BJ (cell line): ENCODE measurements around the gene PPM1G. TPM values are rescaled to one million over a fixed set of nuclear protein-coding genes. Genes with fewer than 3 reads are reported as not detected.

ENCODE experiments used
- CTCF ChIA-PET: fragments of 350-600 bp; formaldehyde crosslinking; extraction: SDS; loops from one replicate; lab custom pipeline; 2021; ENCODE audit warnings: antibody characterized with exemption, inconsistent platforms; lab: Yijun Ruan, JAX
- POLR2A ChIA-PET: fragments of 300-600 bp; sonication (Branson Sonifier 250); formaldehyde crosslinking; extraction: SDS; loops from one replicate; lab custom pipeline; 2021; ENCODE audit warnings: antibody characterized with exemption; lab: Charles Lee
- DNase-seq: peaks from one replicate; pipeline ENCODE4 v3.0.0-alpha.2; 2011; ENCODE audit warnings: low read depth
- H3K27me3 ChIP-seq: 2 replicates; pipeline ENCODE4 v1.6.0; 2011; ENCODE audit warnings: low read length; ENCODE audit not compliant: control insufficient read depth, insufficient read depth
- H3K36me3 ChIP-seq: 2 replicates; pipeline ENCODE4 v1.5.1; 2011; ENCODE audit warnings: low read length; ENCODE audit not compliant: control insufficient read depth, insufficient read depth
- H3K4me3 ChIP-seq: 2 replicates; pipeline ENCODE4 v1.5.1; 2011; ENCODE audit warnings: low read depth, mild to moderate bottlenecking, control low read depth, low read length
- polyA minus RNA-seq: library from RNA; depleted of rRNA, polyadenylated mRNA; stranded (reverse); fragments of >200 nt; gene quantifications from 2 replicates; pipeline ENCODE4 v1.2.3, GENCODE V29; 2011; rRNA and poly(A)+ RNA removed
- polyA plus RNA-seq: library from polyadenylated mRNA; depleted of rRNA; stranded (reverse); fragments of >200 nt; gene quantifications from 2 replicates; pipeline ENCODE4 v1.2.3, GENCODE V29; 2011; rRNA removed
- TF ChIP-seq, protein P1 (sequence below): IDR thresholded peaks from 2 replicates; pipeline ENCODE4 v1.5.1; 2011; ENCODE audit warnings: low read depth, mild to moderate bottlenecking, control low read depth, inconsistent platforms, low read length, moderate library complexity; ENCODE audit not compliant: insufficient read depth

Gene PPM1G, protein sequence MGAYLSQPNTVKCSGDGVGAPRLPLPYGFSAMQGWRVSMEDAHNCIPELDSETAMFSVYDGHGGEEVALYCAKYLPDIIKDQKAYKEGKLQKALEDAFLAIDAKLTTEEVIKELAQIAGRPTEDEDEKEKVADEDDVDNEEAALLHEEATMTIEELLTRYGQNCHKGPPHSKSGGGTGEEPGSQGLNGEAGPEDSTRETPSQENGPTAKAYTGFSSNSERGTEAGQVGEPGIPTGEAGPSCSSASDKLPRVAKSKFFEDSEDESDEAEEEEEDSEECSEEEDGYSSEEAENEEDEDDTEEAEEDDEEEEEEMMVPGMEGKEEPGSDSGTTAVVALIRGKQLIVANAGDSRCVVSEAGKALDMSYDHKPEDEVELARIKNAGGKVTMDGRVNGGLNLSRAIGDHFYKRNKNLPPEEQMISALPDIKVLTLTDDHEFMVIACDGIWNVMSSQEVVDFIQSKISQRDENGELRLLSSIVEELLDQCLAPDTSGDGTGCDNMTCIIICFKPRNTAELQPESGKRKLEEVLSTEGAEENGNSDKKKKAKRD
- 45.8 and 48.3 TPM in 2 replicates for polyA plus RNA-seq
- polyA minus RNA-seq, result 31.1 and 39.2 TPM in 2 replicates

DNA sequence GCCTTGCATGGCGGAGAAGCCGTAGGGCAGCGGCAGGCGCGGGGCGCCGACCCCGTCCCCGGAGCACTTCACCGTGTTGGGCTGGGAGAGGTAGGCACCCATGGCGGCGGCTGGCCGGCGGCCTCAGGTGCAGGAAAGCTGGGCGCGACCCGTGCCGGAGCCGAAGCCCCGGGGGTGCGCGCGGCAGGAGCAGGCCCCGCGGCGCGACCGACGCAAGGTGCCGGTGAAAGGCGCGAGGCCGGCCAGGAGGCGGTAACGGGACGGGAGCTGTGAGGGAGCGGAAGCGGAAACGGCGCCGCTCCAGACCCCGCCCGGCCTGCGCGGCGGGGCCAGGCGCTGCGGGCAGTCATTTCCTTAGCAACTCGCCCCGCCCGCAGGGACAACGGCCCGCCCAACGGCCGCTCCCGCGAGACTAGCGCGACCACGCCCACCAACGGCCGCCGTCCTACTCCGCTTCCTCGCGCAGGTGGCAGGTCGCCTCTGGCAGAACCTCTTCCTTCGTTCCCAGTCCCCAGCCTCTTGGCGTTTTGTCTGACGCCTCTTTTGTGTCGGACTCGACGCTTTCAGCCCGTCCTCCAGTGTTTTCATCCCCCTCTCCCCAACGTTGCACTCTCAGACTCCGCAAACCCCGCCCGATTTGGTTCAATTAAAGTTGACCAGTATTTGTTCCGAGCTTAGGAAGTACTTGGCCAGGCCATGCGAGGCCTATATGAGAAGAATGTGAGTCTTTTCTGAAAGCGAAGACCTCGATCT, at the start of gene PPM1G:
Gene PPM1G (minus strand): TSS at position 271 of the 753 bp plus-strand sequence. CDS start 169 bp downstream, at position 102.
- peak within 1 kb of the TSS; percentile 99 for H3K4me3 ChIP-seq
- CTCF ChIA-PET, result interaction anchor here (0.6 to 2.0 kb wide), 11 partner anchors 9 to 644 kb away, joined by 3 to 11 read pairs (median 3); partner anchors contain the start of genes NRBP1, SLC4A1AP, SUPT7L and ZNF513
- no peaks in the 10 kb centered on the region for H3K27me3 ChIP-seq
- DNase-seq, result peak; percentile 60
- no peaks in the 10 kb centered on the region; the same call in 1 of the 2 replicates for H3K36me3 ChIP-seq
- TF ChIP-seq, protein P1, sequence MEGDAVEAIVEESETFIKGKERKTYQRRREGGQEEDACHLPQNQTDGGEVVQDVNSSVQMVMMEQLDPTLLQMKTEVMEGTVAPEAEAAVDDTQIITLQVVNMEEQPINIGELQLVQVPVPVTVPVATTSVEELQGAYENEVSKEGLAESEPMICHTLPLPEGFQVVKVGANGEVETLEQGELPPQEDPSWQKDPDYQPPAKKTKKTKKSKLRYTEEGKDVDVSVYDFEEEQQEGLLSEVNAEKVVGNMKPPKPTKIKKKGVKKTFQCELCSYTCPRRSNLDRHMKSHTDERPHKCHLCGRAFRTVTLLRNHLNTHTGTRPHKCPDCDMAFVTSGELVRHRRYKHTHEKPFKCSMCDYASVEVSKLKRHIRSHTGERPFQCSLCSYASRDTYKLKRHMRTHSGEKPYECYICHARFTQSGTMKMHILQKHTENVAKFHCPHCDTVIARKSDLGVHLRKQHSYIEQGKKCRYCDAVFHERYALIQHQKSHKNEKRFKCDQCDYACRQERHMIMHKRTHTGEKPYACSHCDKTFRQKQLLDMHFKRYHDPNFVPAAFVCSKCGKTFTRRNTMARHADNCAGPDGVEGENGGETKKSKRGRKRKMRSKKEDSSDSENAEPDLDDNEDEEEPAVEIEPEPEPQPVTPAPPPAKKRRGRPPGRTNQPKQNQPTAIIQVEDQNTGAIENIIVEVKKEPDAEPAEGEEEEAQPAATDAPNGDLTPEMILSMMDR, result no peak
- POLR2A ChIA-PET, result interaction anchor here (0.6 kb wide), 1 partner anchor 246 kb away, joined by 4 read pairs; no protein-coding TSS in a partner anchor

DNA sequence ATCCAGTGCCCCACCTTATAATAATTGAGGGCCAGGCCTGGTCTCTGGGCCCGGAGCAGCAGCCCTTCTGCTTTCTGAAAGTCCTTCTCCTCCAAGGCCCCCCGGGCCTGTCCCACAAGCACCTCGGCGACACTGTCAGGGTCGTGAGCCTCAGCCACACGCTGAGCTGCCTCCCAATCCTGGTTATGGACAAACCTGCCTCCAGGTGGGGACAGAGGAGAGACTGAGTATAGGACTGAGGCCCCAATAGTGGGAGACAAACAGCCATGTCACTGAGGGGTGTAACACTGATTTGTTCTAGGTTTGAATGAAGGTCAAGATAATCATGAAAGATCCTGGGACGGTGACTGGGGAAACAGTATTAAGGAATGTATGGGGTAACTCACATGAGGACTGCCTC, 44.6 kb upstream of the PPM1G start:
- ChIA-PET CTCF (no interaction called here), POLR2A (no interaction called here)
- TF ChIP-seq, protein P1, result no peak
- Histone ChIP-seq H3K27me3 (no peaks in the 10 kb centered on the region), H3K4me3 (no peak overlapping the region), H3K36me3 (peaks cover 25% of the 10 kb centered on the region)
- DNase-seq, result no peak

DNA sequence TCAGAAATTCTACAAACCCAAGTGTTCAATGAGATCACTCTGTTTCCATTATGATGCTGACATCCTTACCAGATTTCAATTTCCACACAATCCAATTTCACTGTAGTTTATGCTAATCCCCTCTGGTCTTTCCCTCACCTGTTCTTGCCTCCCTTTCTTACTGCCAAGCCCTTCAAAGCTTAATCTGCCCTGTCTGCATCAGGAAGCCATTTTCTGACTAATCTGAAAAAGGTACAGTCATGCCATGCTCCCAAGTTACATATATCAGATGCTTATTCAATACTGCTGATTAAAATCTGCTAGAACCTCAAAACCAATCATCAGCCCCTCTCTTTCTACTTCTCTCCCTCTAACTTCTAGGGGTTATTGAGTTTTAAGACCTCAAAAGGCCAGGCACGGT, 41.7 kb upstream of the PPM1G start:
- Histone ChIP-seq H3K27me3 (no peaks in the 10 kb centered on the region), H3K36me3 (peaks cover 16% of the 10 kb centered on the region), H3K4me3 (no peak overlapping the region)
- ChIA-PET CTCF (no interaction called here), POLR2A (no interaction called here)
- no peak for DNase-seq
- TF ChIP-seq, protein P1, result no peak

DNA sequence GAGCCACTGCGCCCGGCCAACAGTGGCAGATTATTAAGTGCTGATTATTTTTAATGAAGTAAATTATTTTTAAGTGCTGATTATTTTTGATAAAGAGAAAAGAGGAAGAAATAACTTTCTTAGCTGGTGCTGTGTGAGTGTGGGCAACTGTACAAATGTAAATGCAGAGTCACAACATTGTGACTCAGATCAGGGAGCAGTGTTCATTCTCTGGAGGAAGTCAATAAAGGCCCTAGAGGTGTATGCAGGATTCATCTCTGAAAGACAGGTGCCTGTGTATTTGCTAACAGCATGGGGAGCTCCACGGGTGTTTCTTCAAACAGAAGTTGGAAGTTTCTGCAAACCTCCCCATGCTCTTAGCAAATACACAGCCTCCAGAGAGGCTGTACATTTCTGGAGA, 39.0 kb upstream of the PPM1G start:
- CTCF ChIA-PET, result interaction anchor here (1.0 to 2.1 kb wide), 3 partner anchors 14 to 236 kb away, joined by 3 to 5 read pairs (median 4); no protein-coding TSS in a partner anchor
- H3K36me3 ChIP-seq, result peaks cover 6% of the 10 kb centered on the region
- TF ChIP-seq, protein P1, result no peak
- no peak overlapping the region for H3K4me3 ChIP-seq
- POLR2A ChIA-PET, result no interaction called here
- H3K27me3 ChIP-seq, result no peaks in the 10 kb centered on the region
- no peak for DNase-seq
